ENCODE measurements around the gene OR51A2. TPM values are rescaled to one million over a fixed set of nuclear protein-coding genes. Genes with fewer than 3 reads are reported as not detected.
A peak's percentile ranks its signal among the peaks of the same experiment; 100 is the strongest.
"Not testable (repeated sequence)": the region's sequence is repeated elsewhere in the genome, so short reads cannot be mapped to it uniquely, and the experiment has no call there.

Gene OR51A2
- total RNA-seq = not detected
- polyA plus RNA-seq = not detected

- H3K27me3 ChIP-seq; H3K9me3 ChIP-seq; H3K27ac ChIP-seq; H3K4me3 ChIP-seq; H3K4me1 ChIP-seq; intact Hi-C loops (cut with DNase I); DNase-seq; ATAC-seq; H3K36me3 ChIP-seq; FAIRE-seq: not testable (repeated sequence)
- WGBS, 2 donors = 88 to 89% methylated on average over 2 of the region's 2 CpGs
Observed at GRCh38 chr11:4955613-4956012, at the start of gene OR51A2. Gene OR51A2, minus strand, starts transcription at chr11:4955713. Its CDS starts 0 bp downstream, at chr11:4955713.

- no peaks in the 10 kb centered on the region for H3K27me3 ChIP-seq
- peak; percentile 11 to 52 (median 46) for TF ChIP-seq CTCF (IDR thresholded peaks at IDR 0.05)
- DNase-seq (peak; percentile 16 to 72 (median 38)), ATAC-seq (peak; percentile 55 to 87 (median 80)), FAIRE-seq (peak; percentile 13)
- no peaks in the 10 kb centered on the region for H3K9me3 ChIP-seq
- H3K27ac ChIP-seq = no peak overlapping the region
- 21 to 31% methylated on average over 6 of the region's 6 CpGs for WGBS, 2 donors
- no peaks in the 10 kb centered on the region for H3K36me3 ChIP-seq
- no peak overlapping the region for H3K4me3 ChIP-seq
- intact Hi-C loops (cut with DNase I) = loop anchor here in 1 of 3 donors (5.0 kb wide), 2 partner anchors 367 to 812 kb away; partner anchors contain the start of gene OR51D1
- H3K4me1 ChIP-seq = no peaks in the 10 kb centered on the region
Observed at GRCh38 chr11:5004424-5005274, 49.1 kb upstream of the OR51A2 start.

- intact Hi-C loops (cut with DNase I) = no loop called here
- no peak within 1 kb of the TSS for H3K4me3 ChIP-seq
- no peak for DNase-seq
- FAIRE-seq = no peak
- H3K27me3 ChIP-seq = no peaks in the 10 kb centered on the region
- no peak for TF ChIP-seq CTCF (IDR thresholded peaks at IDR 0.05)
- no peaks in the 10 kb centered on the region for H3K9me3 ChIP-seq
- H3K4me1 ChIP-seq = no peaks in the 10 kb centered on the region
- no peak within 1 kb of the TSS for H3K27ac ChIP-seq
- ATAC-seq = no peak
- WGBS, 2 donors = 75 to 86% methylated on average over 2 of the region's 2 CpGs
- H3K36me3 ChIP-seq = no peaks in the 10 kb centered on the region
Observed at GRCh38 chr11:4994551-4994950, 39.0 kb upstream of the OR51A2 start, which contains the start of gene OR51L1. Gene OR51L1, plus strand, starts transcription at chr11:4994851. Its CDS starts 4,132 bp downstream, at chr11:4998983.

GRCh38 chr11:4991060-4991459 is 35.5 kb upstream of the OR51A2 start:
- Histone ChIP-seq H3K9me3 (no peaks in the 10 kb centered on the region), H3K4me3 (no peak overlapping the region), H3K27me3 (no peaks in the 10 kb centered on the region), H3K4me1 (no peaks in the 10 kb centered on the region), H3K27ac (no peak overlapping the region), H3K36me3 (no peaks in the 10 kb centered on the region)
- no peak for TF ChIP-seq CTCF (IDR thresholded peaks at IDR 0.05)
- FAIRE-seq (no peak), ATAC-seq (peak in 1 of 4 donors; percentile 30), DNase-seq (no peak)
- WGBS, 2 donors = 33 to 68% methylated on average over 1 of the region's 1 CpG
- intact Hi-C loops (cut with DNase I) = no loop called here

GRCh38 chr11:4983841-4984240 is 28.3 kb upstream of the OR51A2 start:
- intact Hi-C loops (cut with DNase I) = no loop called here
- Histone ChIP-seq H3K4me3 (no peak overlapping the region), H3K27me3 (no peaks in the 10 kb centered on the region), H3K9me3 (no peaks in the 10 kb centered on the region), H3K36me3 (no peaks in the 10 kb centered on the region), H3K27ac (no peak overlapping the region), H3K4me1 (peaks cover 0 to 7% (median 0%) of the 10 kb centered on the region in 3 donors)
- 22 to 23% methylated on average over 6 of the region's 6 CpGs for WGBS, 2 donors
- ATAC-seq (peak; percentile 77 to 90 (median 84)), DNase-seq (peak in 1 of 6 donors; percentile 12), FAIRE-seq (no peak)
- no peak for TF ChIP-seq CTCF (IDR thresholded peaks at IDR 0.05)
